ENCODE measurements around the gene TTC22. TPM values are rescaled to one million over a fixed set of nuclear protein-coding genes. Genes with fewer than 3 reads are reported as not detected.

The TTC22 gene
- total RNA-seq, 4 donors from 2014 or later: 0.93 to 7.3 (median 1.0) TPM; not detected in 1

DNA sequence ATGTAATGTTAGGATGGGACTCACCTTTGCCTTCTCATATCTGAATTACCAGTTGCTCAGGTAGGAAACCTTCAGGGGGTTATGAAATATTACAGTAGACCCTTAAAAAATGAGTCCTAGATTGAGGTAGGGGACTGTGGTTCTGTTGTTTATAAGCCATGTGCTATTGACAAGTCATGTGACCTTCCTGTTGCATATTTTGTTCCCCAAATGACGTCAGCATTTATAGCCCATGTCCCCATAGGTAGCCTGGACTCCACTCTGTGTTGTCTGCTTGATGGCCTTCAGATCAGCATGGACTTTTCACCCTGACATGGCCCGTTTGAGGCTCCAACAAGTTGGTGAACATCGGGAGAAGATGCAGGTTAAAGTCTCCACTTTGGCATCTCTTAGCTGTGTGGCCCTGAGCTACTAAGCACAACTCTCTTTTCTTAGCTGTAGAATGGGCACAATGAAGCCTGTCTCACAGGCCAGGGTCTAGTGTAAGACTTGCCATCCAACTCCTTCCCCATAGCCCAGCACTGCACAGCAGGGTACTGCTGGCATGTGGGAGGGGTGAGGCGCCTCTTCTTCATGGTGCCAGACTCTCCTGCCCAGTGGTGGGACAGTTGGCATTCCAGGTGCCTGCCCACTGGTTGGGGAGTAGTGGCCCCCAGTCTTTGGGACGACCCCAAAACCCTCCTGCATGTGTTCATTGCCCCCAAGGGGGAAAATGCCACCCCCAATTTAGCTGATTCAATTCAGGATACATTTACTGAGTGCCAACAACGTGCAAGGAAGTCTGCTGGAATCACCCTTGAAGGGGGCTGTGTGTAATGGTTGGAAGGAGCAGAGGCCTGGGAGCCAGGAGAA, 36.1 kb upstream of the TTC22 start:
- WGBS, 2 donors (ENCODE audit: low coverage in 1 of 2): 41% methylated on average over 2 of the region's 6 CpGs; no CpG with 5 or more reads in 1 of the 2 donors
- H3K9me3 ChIP-seq: peaks cover 0 to under 1% (median 0%) of the 10 kb centered on the region in 3 donors
- no peak overlapping the region for H3K4me3 ChIP-seq
- no peak for TF ChIP-seq CTCF (IDR thresholded peaks at IDR 0.05)
- TF ChIP-seq EP300 (IDR thresholded peaks at IDR 0.05): no peak
- no peak for TF ChIP-seq POLR2A (IDR thresholded peaks at IDR 0.05)
- no peak for TF ChIP-seq POLR2AphosphoS5 (IDR thresholded peaks at IDR 0.05)
- no peak overlapping the region for H3K27ac ChIP-seq
- no peak for ATAC-seq
- no peaks in the 10 kb centered on the region for H3K4me1 ChIP-seq
- H3K36me3 ChIP-seq: no peaks in the 10 kb centered on the region
- H3K27me3 ChIP-seq: no peaks in the 10 kb centered on the region

DNA sequence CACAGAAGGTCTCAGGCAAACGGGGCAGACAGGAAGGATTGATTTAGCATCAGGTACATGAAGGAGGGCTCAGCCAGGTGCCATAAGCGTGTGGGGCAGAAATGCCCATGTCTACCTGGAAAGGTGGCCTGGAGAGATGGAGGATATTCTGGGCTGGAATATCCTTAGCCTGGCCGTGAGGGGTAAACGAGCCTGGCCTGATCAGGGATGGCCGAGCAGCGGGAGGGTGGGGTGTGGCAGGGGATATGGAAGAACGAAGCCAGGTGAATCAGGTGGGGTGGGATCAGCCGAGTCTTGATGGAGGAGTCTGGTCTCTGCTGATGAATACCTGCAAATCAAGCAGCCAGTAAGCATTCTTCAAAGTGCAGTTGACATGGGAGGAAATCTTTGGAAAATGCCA, 35.5 kb upstream of the TTC22 start:
- 72 to 90% methylated on average over 6 to 7 of the region's 8 CpGs for WGBS, 2 donors (ENCODE audit: low coverage in 1 of 2)
- Histone ChIP-seq H3K27me3 (no peaks in the 10 kb centered on the region), H3K27ac (no peak overlapping the region)

DNA sequence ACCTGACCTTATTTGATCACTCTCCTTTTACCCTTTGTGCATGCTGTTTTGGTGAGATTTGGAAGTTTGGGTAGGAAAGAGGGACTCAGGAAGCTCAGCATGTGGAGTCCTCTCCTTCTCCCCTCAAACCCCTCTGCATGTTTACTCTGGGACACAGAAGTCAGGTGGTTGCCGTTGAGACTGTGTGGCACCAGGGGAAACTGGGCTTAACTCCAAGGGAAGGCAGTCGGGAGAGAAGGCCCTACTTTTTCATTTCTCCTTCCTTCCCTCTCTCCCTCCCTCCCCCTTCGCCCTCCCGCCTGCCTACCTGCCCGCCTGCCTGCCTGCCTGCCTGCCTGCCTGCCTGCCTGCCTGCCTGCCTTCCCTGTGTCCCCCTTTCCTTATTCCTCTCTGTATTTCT, 34.8 kb upstream of the TTC22 start:
- TF ChIP-seq EP300 (IDR thresholded peaks at IDR 0.05): no peak
- no peak for TF ChIP-seq POLR2A (IDR thresholded peaks at IDR 0.05)
- TF ChIP-seq CTCF (IDR thresholded peaks at IDR 0.05): no peak
- TF ChIP-seq POLR2AphosphoS5 (IDR thresholded peaks at IDR 0.05): no peak
- no peaks in the 10 kb centered on the region for H3K27me3 ChIP-seq
- no peaks in the 10 kb centered on the region for H3K36me3 ChIP-seq
- H3K9me3 ChIP-seq: peaks cover 0 to 13% (median 0%) of the 10 kb centered on the region in 3 donors
- no peak overlapping the region for H3K27ac ChIP-seq
- 20 to 22% methylated on average over 1 to 4 of the region's 5 CpGs for WGBS, 2 donors (ENCODE audit: low coverage in 1 of 2)
- no peaks in the 10 kb centered on the region for H3K4me1 ChIP-seq
- ATAC-seq: no peak
- no peak overlapping the region for H3K4me3 ChIP-seq

More for the DNA sequence above, 35.5 kb upstream of the TTC22 start:
- H3K9me3 ChIP-seq: peaks cover 0 to 7% (median 0%) of the 10 kb centered on the region in 3 donors
- H3K4me1 ChIP-seq: no peaks in the 10 kb centered on the region
- H3K36me3 ChIP-seq: no peaks in the 10 kb centered on the region
- TF ChIP-seq POLR2A (IDR thresholded peaks at IDR 0.05) (no peak), EP300 (IDR thresholded peaks at IDR 0.05) (no peak), CTCF (IDR thresholded peaks at IDR 0.05) (no peak), POLR2AphosphoS5 (IDR thresholded peaks at IDR 0.05) (no peak)
- H3K4me3 ChIP-seq: no peak overlapping the region
- no peak for ATAC-seq

DNA sequence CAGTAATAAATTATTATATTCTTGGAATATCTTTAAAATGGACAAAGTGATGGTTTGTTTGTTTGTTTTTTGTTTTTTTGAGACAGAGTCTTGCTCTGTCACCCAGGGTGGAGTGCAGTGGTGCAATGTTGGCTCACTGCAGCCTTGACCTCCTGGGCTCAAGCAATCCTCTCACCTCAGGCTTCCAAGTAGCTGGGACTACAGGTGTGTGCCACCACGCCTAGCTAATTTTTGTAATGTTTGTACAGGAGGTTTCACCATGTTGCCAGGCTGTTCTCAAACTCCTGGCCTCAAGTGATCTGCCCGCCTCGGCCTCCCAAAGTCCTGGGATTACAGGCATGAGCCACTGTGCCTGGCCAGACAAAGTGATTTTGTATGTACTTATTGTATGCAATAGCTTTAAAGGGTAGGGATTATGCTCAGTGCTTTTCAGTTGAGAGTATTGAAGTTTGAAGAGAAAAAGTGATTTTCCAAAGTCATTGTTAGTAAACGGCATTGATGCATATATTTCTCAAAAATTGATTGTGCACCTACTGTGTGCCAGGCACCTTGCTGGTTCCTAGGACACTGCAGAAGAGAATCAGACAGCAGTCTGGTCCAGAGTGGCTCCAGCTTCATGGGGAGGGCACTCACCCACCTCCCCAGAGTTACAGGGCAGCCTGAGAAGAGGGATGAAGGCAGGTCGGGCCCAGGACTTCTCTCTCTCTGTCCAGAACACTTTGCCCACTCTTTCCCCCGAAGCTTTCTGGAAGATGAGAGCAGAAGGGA, 34.2 kb upstream of the TTC22 start:
- Histone ChIP-seq H3K4me1 (no peaks in the 10 kb centered on the region), H3K36me3 (no peaks in the 10 kb centered on the region), H3K27me3 (no peaks in the 10 kb centered on the region), H3K27ac (no peak overlapping the region), H3K4me3 (no peak overlapping the region), H3K9me3 (peaks cover 0 to 20% (median 0%) of the 10 kb centered on the region in 3 donors)
- ATAC-seq: no peak
- WGBS, 2 donors (ENCODE audit: low coverage in 1 of 2): 71% methylated on average over 2 of the region's 6 CpGs; no CpG with 5 or more reads in 1 of the 2 donors
- TF ChIP-seq EP300 (IDR thresholded peaks at IDR 0.05) (no peak), POLR2A (IDR thresholded peaks at IDR 0.05) (no peak), POLR2AphosphoS5 (IDR thresholded peaks at IDR 0.05) (no peak), CTCF (IDR thresholded peaks at IDR 0.05) (no peak)
